NCI-H2081 (cell line): Measurements from ENCODE around the gene TSPEAR.

Source experiments
- DNase-seq, 2 experiments: peaks; one replicate each; lab custom pipeline; 2025; lab: John Stamatoyannopoulos, UW

Gene TSPEAR

DNA sequence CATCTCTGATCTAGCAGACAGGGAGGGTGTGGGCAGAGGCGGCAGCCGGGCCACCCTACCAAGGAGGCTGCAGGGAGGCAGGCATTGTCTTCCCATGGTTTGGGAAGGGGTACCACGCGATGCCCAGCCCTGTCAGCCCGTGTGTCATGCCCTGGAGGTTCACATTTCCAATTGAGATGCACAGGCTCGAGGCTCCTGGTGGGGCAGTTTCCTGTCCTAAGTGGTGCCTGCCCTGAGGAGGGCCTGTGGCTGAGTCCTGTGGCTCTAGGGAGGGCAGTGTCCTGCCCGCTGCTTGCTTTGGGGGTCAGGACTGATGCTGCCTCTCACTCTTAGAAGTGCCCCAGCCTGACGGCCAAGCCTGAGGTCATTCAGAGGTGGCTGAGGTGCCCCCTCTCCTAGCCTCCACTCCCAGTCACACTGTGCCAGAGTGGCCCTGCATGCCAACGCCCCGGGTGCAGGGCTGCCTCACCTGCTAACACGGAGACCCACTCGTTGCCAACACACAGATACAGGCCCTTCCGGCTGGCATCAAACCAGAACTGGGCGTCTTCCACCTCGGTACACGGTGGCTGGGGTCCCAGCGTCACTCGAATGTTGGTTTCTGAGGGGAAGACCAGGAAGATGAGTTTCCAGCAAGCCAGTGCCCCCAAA is 183.3 kb downstream of the TSPEAR start:
- DNase-seq = no peak

DNA sequence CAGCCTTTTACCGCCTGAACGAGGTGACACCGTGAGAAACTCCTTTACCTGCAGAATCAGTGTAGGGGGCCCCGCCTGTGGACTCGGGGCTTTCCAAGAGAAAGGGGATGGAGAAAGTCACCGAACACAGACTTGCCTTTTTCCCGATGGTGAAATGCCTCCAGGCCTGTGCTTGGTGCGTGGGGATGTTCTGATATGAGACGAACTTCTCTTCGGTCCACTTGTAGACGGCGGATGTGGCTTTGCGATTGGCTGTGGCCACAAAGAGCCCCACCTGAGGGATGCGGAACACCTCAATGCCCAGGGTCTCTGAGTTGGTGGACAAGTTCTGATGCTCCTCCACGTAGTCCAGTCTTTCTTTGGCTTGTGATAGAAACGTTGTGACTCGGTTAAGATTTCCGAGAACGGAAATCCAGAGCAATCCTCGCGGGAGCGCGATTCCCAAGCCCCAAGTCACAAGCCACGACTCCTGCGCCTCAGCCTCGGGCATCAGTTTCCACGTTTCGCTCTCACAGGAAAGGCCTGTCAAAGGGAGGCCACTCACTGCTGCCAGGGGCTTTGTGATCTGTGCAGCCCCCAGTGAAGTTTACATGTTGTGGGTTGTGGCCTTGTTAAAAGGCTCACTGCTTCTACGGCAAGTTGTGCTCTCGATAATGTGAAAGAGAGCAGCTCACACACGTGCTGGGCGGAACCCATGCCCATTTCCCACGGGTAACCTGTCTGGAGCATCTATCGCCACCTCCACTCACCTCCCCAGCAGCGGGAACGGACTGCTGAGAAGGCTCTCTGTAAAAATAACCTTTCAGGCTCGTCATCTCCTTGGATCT is 184.0 kb downstream of the TSPEAR start:
- DNase-seq = no peak

DNA sequence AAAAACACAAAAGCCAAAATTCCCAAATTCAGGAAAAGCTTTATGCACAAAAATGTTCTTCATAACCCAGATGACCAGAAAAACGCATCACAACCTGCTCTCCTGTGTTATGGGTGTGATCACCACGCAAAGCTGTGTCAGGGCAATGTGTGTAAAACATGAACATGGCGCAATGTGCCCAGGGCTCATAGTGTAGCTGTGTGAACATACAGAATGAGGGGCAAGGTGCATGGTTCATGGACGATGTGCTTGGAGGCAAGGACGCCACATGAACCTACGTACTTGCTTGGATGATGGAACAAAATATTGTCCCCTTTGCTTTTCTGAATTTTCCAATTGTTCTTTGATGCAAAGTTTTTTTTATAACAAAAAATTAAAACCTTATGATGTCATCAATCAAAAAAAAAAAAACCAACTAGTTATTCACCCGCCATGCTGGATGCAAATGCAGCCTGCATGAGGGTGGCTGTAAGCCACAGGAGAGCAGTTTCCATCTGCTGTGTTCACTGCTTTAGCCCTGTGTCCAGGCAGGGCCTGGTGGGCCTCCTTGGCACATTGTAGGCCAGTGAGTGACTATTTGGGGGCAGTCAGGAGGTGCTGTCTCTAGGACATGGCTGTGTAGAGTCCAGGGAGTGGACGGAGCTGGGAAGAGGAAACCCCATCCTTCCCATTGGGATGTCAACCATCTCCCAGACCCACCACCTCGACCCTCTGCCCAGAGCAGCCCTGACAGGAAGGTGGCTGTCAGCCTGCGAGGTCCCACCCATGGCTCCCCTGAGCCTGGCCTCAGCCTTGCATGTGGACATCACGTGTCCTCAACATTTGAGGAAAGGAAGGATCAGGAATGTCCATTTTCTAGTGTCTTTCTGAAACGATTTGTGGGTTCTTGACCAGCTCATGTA is 185.0 kb downstream of the TSPEAR start:
- DNase-seq = no peak

DNA sequence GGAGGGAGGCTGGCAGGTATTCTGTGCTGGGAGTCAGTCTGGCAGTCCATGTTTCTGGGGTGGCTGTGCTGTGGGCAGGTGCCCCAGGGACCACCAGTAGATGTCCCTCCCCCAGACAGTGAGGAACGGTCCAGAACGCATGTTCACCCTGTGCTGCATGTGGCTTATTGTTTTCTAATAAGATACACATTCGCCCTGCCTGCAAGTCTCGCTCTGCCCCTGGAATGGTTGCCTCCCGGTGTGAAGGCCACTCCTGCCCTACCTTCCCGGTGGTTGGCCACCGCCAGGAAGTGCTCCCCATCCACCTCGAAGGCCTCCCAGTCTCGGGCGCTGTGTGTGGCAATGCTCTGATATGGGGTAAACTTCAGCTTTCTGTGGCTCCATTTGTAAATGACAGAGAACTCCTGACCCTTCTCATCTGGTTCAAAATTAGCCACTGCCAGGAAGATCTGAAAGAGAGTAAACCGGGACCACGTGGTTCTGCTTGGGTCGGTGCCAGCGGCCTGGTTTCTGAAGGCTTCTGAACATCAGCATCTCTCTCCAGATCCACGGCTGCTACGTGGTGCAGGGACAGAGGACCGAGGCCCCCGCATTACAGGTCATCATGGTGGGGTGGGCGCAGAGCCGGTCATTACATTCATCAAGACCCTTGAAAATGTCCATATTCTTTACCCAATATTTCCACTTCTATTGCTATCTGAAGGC is 185.8 kb downstream of the TSPEAR start:
- DNase-seq = no peak

DNA sequence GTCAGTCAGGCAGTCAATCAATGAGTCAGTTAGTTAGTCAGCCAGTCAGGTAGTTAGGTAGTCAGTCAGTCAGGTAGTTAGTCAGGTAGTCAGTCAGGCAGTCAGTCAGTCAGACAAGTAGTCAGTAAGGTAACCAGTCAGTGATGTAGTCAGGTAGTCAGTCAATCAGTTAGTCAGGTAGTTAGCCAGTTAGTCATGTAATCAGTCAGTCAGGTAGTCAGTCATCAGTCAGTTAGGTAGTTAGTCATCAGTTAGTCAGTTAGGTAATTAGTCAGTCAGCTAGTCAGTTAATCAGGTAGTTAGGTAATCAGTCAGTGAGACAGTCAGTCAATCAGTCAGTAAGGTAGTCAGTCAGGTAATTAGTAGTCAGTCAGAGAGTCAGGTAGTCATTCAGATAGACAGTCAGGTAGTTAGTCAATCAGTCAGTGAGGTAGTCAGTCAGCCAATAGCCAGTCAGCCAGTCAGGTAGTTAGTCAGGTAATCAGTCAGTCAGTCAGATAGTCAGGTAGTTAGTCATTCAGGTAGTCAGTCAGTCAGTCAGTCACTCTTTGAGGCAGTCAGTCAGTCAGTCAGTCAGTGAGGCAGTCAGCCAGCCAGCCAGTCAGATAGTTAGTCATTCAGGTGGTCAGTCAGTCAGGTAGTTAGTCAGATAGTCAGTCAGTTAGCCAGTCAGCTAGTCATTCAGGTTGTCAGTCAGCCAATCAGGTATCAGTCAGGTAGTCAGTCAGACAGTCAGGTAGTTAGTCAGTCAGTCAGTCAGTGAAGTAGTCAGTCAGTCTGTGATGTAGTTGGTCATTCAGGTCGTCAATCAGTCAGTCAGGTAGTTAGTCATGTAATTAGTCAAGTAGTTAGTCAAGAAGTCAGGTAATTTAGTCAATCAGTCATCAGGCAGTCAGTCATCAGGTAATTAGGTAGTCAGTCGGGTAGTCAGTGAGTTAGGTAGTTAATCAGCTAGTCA is 186.7 kb downstream of the TSPEAR start:
- DNase-seq = no peak

DNA sequence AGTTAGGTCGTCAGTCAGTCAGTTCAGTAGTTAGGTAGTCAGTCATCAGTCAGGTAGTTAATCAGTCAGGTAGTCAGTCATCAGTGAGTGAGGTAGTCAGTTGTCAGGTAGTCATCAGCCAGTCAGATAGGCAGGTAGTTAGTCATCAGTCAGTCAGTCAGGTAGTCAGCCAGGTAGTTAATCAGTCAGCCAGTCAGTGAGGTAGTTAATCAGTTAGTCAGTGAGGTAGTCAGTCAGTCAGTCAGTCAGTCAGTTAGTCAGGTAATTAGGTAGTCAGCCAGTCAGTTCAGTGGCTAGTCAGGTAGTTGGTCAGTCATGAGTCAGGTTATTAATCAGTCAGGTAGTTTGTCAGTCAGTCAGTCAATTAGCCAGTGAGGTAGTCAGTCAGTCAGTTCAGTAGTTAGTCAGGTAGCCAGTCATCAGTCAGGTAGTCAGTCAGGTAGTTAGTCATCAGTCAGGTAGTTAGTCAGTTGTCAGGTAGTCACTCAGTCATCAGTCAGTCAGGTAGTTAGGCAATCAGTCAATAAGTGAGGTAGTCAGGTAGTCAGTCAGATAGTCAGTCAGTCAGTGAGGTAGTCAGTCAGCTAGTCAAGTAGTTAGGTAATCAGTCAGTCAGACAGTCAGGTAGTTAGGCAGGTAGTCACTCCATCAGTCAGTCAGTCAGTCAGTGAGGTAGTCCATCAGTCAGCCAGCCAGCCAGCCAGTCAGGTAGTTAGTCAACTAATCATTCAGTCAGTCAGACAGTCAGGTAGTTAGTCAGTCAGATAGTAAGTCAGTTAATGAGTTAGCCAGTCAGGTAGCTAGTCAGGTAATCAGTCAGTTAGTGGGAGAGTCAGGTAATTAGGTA is 187.6 kb downstream of the TSPEAR start:
- DNase-seq = no peak

DNA sequence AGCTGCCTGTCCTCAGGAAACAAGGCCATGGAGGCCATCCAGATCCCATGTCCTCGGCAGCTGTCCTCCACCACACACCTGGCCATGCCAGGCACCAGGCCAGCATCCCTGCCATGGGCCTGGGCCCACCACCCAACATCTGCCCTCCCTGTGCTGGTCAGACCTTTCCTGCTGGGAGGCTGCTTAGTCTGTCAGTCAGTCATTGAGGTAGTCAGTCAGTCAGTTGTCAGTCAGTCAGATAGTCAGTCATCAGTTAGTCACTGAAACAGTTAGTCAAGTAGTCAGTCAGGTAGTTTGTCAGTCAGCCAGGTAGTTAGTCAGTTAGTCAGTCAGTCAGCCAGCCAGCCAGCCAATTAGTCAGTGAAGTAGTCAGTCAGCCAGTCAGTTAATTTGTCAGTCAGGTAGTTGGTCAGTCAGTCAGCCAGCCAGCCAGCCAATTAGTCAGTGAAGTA is 188.6 kb downstream of the TSPEAR start:
- no peak for DNase-seq

DNA sequence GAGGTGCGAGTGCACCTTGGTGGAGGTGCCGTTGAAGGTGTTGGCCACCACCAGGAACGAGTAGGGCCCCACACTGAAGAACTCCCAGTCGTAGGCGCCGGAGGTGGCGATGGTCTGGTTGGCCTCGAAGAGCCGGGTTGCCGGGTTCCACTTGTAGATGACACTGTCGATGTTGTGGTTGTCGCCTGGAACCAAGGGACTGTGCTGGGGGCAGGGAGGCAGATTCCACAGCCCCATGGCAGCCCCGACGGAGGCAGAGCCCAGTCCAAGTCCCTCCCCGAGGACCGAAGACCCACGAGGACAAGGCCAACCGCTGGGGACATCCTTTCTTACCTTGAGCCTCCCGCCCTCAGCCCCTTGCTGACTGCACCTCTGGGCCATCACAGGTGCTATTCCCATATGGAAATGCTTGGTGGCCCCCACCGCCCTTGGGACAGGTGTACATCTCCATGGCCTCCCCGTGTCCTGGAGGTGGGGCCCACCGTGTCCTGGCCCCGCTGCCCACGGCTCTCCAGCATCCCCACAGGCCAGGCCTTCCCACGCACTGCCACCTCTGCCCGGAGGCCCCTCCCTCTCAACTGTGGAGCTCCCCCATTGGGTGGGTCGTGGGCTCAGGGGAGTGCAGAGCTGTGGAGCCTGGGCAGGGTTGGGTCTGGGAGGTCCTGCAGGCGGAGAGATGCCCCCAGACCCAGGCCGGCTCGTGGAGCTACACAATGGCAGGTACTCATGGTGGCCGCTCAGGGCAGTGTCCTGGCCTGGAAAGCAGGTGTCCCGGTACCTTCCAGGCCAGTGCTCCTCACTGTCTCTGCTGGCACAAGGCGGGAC is 189.2 kb downstream of the TSPEAR start:
- no peak for DNase-seq

DNA sequence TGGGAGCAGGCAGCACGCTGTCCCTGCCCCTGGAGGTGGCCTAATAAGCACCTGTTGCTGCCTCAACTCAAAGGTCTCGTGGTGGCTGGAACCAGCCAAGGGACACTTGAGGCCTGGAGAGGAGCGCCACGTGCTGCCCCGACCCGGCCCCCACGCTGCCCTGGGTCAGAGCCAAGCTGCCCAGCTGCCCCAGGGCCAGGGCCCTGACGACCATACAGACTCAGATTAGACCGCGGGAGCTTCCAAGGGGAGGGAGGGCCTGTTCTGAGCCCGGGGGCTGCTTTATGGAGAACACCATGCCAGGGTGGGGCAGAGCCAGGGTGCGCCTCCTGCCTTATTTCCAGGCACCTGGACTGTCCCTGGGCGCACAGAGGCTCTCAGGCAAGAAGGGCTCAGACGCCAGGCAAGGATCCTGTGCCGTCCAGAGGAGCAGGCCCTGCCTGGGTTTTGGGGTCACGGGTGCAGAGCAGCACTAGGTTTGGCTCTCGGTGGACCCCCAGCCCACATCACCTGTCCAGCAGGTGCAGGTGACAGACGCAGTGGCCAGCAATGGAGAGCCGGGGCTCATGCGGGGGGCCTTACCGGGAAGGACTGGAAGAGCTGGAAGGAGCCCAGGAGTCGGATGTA is 190.0 kb downstream of the TSPEAR start:
- DNase-seq = no peak

DNA sequence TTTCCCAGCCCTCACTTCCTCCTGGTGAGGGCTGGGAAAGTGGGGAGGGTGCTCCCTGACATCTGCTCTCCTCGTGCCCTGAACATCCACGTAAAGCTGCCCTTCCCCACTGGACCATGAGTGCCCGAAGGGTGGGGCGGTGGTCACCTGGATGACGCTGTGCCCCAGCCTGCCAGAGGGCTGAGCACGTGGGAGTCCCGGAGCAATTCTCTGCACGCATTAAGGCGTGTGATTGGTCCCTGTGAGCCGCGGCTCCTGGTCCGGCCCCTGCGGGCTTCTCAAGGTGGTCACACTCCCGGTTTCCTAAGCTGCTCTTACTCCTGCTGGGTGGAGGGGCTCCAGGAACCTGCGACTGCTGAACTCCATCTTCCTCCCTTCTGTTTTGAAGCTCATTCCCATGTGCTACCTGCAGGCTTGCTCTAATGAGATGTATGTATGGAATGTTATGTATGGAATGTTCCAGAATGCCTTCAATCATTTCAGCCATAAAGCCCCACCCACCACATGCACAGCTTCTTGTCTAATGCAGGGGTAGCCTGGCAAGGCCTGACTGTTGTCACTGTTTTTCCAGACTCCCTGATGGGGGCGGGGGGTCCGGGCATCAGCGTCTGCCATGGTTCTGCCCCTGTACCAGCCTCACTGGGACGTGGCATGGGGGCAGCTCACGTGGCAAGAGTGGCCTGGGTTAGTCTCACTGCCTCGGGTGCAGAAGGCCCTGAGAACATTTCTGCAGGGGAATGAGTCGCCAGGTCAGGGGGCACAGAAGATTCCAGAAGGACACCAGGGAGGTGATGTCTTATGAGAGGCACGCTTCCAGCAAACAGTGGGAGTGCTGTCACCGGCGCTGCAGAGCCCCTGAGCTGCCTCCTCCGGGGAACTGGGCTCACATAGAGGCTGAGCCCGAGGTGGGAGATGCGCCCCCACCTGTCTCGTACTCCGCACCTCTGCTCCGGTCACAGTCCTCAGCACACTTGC is 190.8 kb downstream of the TSPEAR start:
- no peak for DNase-seq

DNA sequence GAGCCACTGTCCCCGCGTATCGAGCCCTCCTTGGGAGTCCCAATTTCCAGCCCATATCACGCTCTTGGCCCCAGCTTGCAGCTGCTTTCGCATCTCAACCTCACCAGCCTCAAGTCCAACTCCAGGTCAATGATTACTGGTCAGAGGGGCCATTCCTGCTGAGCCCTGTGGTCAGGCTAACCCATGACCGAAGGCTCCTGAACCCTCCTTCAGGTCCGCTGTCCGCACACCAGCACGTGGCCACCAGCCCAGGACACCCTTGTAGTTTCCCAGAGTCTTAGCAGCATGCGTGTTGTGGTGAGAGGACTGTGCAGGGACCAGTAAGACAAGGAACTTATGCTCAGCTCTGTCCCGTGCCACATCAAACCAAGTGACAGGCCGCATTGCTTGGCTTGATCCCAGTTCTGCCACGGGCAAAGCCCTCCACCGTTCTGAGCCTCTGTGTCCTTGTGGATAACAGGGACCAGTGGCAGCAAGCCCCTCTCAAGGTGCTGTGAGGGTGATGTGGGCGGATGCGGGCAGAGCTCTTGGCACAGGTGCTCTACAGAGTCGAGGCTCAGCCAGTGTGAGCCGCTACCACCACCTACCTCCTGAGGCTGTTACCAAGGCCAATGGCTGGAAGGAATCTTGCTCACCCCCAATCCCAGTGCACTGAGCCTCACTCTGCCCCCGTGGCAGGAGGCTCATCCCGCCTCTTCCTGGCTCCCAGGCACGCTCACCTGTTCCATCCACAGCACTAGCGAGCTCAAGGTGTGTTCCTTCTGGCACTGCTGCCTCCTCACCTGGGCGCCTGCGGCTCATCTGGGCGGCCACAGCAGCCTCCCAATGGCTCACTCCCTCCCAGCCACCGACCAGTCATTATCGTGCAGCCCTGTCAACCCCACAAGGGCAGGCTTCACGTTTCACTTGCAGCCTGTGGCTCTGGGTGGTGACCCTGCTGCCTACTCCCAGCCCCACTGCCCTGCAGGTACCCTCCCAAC is 191.7 kb downstream of the TSPEAR start:
- no peak for DNase-seq

DNA sequence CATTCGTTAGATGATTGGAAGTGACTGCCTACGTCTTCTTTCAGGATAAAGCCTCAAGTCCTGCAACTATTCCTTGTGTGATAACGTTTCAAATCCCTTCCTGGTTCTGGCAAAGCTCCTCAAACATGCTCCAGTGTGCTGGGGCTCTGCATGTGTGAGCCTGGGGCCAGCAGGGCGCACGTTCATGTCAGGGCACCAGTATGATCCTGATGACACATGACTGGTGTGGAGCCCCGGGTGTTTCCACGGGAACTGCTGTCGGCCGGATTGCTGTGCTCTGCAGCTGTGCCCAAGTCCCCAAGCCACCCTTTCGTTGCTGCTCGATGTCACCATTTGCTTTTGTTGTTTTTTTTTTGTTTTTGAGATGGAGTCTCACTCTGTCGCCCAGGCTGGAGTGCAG is 192.7 kb downstream of the TSPEAR start:
- DNase-seq = no peak

DNA sequence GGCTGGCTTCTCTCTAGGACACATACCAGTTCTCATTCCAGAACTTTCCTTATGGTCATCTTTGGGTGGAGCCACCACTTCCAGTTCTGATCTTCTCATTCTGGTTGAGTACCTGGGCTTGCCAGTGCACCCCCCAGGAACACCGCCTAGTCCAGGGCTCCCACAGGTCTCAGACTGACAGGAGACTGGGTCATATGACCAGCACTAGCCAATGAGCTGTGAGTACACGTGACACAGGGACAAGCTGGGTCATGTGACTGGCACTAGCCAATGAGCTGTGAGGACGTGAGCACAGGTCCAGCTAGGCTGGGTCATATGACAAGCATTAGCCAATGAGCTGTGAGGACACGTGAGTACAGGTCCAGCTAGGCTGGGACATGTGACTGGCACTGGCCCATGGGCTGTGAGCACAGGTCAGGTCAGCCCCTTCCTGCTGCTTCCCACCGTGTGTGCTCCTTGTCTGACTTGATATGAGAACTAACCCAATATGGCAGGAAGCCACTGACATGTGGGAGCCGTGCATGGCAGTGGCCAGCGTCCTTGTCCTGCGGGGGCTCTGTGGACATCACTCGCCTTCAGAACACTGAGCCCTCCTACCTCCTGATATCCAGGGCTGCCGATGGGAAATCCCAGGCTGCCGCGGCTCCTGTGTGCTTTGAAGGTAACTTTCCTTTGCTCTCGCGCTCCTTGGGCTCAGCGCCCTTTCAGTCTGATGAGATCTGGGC is 194.0 kb downstream of the TSPEAR start:
- peak in 1 of 2 experiments; percentile 66 for DNase-seq

DNA sequence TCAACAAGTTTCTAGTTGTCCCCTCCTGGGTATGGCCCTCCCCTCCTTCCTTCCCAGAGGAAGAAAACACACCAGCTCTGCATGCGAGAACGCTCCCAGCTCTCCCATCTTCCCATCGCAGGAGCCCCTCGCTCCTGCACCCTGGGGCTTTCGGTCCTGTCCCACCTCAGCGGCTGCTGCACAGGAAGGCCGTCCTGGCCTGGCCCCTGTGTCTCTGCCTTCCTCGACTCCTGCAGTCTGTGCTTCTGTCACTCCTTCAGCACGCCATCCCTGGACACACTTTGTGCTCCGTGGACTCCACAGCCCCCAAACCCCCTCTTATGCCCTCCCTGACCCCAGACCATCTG is 194.6 kb downstream of the TSPEAR start:
- DNase-seq = no peak

DNA sequence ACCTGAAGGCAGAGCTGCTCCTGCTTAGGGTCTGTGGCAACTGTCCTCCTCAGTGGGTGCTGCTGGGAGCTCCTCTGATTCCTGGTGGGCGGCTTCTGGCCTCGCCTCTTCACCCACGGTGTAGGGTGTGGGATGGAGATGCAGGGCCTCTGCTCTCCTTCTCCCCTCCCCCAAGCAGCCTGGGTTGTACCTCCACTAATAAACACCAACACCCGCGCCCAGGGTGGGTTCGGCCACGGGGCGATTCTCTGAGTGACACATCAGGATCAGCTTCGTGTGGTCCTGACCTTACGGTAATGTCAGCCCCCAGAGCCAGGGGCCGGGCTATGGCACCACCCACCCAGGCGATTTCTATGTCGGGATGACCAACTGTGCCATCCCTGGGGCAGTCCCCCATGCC is 195.0 kb downstream of the TSPEAR start:
- DNase-seq = no peak
